ENCODE measurements around the gene ITGA7.

DNA sequence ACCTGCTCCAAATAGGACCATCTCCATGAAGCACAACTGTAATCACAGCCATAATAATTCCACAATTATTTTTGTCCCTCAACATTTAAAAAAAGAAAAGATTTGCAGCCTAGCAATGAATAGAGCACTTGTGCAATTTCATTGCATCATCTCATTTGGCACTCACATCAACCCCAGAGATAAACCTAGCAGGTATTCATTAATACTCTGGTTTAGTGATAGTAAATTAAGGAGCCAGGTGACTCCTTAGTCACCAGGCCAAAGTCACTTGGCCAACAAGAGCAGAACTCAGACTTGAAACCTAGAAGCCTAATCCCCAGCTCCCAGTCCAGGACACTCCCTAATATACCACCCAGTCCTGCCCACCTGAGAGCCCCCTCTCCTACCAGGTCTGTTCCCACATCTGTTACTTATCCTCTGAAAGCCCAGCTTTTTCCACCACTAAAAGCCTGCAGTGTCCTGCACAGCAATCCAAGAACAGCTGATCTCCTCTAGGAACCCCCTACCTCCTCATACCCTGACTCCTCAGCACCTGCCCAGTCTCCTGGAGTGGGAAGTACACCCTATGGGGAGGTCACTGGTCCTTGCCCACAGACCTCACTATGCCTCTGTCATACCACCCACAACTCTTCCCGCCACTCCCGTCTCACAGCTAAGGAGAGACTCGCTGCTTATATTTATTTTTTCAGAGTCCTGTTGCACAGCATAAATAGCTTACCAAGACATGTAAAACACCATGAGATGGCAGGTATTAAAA is 48.9 kb downstream of the ITGA7 start:
- TF ChIP-seq HDGF (IDR thresholded peaks at IDR 0.05; ENCODE audit: borderline replicate concordance): no peak
- no peak for TF ChIP-seq FOXA1 (IDR thresholded peaks at IDR 0.05)
- TF ChIP-seq BHLHE40 (IDR thresholded peaks at IDR 0.05; ENCODE audit: borderline replicate concordance): no peak
- no peak for TF ChIP-seq TARDBP (IDR thresholded peaks at IDR 0.05)
- TF ChIP-seq FOXM1 (IDR thresholded peaks at IDR 0.05; ENCODE audit: borderline replicate concordance): no peak
- TF ChIP-seq, protein P1, sequence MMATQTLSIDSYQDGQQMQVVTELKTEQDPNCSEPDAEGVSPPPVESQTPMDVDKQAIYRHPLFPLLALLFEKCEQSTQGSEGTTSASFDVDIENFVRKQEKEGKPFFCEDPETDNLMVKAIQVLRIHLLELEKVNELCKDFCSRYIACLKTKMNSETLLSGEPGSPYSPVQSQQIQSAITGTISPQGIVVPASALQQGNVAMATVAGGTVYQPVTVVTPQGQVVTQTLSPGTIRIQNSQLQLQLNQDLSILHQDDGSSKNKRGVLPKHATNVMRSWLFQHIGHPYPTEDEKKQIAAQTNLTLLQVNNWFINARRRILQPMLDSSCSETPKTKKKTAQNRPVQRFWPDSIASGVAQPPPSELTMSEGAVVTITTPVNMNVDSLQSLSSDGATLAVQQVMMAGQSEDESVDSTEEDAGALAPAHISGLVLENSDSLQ (IDR thresholded peaks at IDR 0.05): no peak

All from HEK293T (cell line).